Measurements from ENCODE around the gene ABCG1. TPM values are rescaled to one million over a fixed set of nuclear protein-coding genes. Genes with fewer than 3 reads are reported as not detected.

ABCG1 gene
- total RNA-seq, 1 experiment from 2014 or later = not detected

DNA sequence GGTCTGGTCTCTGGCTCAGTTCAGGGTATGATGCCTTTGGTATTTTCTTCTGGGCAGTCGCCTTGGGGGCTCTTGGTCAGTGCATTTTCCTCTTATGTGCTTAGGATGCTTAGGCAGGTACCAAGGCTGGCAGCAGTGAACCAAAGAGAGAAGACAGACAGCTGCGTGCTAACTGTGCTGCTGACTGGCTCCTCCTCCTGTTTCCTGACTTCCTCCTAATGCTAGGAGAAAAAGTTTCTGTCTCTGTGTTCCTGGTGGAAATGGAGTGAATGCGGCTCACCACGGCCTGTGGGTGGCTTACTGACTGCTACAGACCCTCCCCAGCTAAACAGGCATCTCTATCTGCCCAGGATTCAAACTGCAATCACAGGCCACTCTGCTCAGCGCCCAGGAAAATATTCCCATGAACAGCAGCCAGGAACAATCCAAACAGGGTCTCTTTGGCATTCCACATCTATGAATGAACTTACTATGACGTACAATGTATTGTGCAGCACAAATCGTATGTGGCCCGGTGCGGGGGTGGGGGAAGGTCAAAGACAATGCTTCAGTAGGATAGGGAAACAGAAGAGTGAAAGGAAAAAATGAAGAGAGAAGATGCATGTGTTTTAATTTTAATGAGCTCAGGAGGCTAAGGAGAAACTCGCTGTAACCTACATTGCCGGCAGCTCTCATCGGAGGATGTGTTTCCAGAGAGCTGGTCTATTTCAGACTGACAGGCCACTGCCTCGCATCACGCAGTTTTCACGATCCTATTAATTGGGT, 2.8 kb downstream of the ABCG1 start:
- Mint-ChIP-seq H3K36me3 (ENCODE audit: insufficient read depth, unreplicated experiment) (no peaks in the 10 kb centered on the region), H3K4me3 (ENCODE audit: unreplicated experiment) (no peak overlapping the region), H3K9me3 (ENCODE audit: unreplicated experiment) (no peaks in the 10 kb centered on the region), H3K27me3 (ENCODE audit: insufficient read depth, unreplicated experiment) (peaks cover 24% of the 10 kb centered on the region), H3K27ac (ENCODE audit: unreplicated experiment) (no peak overlapping the region), H3K4me1 (ENCODE audit: low read depth, unreplicated experiment) (peaks cover 6% of the 10 kb centered on the region)
- ChIA-PET CTCF (no interaction called here), POLR2A (no interaction called here)
- Histone ChIP-seq H3K27me3 (replicated peaks; ENCODE audit: control insufficient read depth, insufficient read depth, low read length) (no peaks in the 10 kb centered on the region; the same call in 1 of the 2 replicates), H3K4me1 (no peaks in the 10 kb centered on the region), H3K9me3 (no peaks in the 10 kb centered on the region), H3K4me3 (ENCODE audit: low read depth, low read length) (no peak overlapping the region), H3K36me3 (ENCODE audit: control insufficient read depth, insufficient read depth, low read length) (no peaks in the 10 kb centered on the region)
- DNase-seq = no peak
- no TSS peak for BruUV-seq (replicated peaks)
- intact Hi-C loops (cut with micrococcal nuclease; ENCODE audit: unreplicated experiment) = no loop called here
- TF ChIP-seq, protein P1, sequence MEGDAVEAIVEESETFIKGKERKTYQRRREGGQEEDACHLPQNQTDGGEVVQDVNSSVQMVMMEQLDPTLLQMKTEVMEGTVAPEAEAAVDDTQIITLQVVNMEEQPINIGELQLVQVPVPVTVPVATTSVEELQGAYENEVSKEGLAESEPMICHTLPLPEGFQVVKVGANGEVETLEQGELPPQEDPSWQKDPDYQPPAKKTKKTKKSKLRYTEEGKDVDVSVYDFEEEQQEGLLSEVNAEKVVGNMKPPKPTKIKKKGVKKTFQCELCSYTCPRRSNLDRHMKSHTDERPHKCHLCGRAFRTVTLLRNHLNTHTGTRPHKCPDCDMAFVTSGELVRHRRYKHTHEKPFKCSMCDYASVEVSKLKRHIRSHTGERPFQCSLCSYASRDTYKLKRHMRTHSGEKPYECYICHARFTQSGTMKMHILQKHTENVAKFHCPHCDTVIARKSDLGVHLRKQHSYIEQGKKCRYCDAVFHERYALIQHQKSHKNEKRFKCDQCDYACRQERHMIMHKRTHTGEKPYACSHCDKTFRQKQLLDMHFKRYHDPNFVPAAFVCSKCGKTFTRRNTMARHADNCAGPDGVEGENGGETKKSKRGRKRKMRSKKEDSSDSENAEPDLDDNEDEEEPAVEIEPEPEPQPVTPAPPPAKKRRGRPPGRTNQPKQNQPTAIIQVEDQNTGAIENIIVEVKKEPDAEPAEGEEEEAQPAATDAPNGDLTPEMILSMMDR (IDR thresholded peaks at IDR 0.05; ENCODE audit: insufficient read depth in 1 of 2, low read depth in 1 of 2, low read length in 1 of 2, severe bottlenecking in 1 of 2, unreplicated experiment in 1 of 2) = no peak

GRCh38 chr21:42222386-42222785, 3.4 kb downstream of the ABCG1 start:
- Histone ChIP-seq H3K9me3 (no peaks in the 10 kb centered on the region), H3K27me3 (replicated peaks; ENCODE audit: control insufficient read depth, insufficient read depth, low read length) (no peaks in the 10 kb centered on the region; the same call in 1 of the 2 replicates), H3K4me1 (no peaks in the 10 kb centered on the region), H3K4me3 (ENCODE audit: low read depth, low read length) (no peak overlapping the region), H3K36me3 (ENCODE audit: control insufficient read depth, insufficient read depth, low read length) (no peaks in the 10 kb centered on the region)
- H3K36me3 Mint-ChIP-seq (ENCODE audit: insufficient read depth, unreplicated experiment) = no peaks in the 10 kb centered on the region
- H3K4me3 Mint-ChIP-seq (ENCODE audit: unreplicated experiment) = no peak overlapping the region
- intact Hi-C loops (cut with micrococcal nuclease; ENCODE audit: unreplicated experiment) = no loop called here
- no peaks in the 10 kb centered on the region for H3K9me3 Mint-ChIP-seq (ENCODE audit: unreplicated experiment)
- ChIA-PET POLR2A (no interaction called here), CTCF (no interaction called here)
- no TSS peak for BruUV-seq (replicated peaks)
- H3K4me1 Mint-ChIP-seq (ENCODE audit: low read depth, unreplicated experiment) = peaks cover 6% of the 10 kb centered on the region
- peaks cover 22% of the 10 kb centered on the region for H3K27me3 Mint-ChIP-seq (ENCODE audit: insufficient read depth, unreplicated experiment)
- TF ChIP-seq, protein P1 (IDR thresholded peaks at IDR 0.05; ENCODE audit: insufficient read depth in 1 of 2, low read depth in 1 of 2, low read length in 1 of 2, severe bottlenecking in 1 of 2, unreplicated experiment in 1 of 2) = no peak
- DNase-seq = no peak
- no peak overlapping the region for H3K27ac Mint-ChIP-seq (ENCODE audit: unreplicated experiment)

GRCh38 chr21:42222821-42223390, 4.0 kb downstream of the ABCG1 start:
- peaks cover 21% of the 10 kb centered on the region for H3K27me3 Mint-ChIP-seq (ENCODE audit: insufficient read depth, unreplicated experiment)
- H3K4me3 Mint-ChIP-seq (ENCODE audit: unreplicated experiment) = no peak overlapping the region
- Histone ChIP-seq H3K27me3 (replicated peaks; ENCODE audit: control insufficient read depth, insufficient read depth, low read length) (no peaks in the 10 kb centered on the region; the same call in 1 of the 2 replicates), H3K4me3 (ENCODE audit: low read depth, low read length) (no peak overlapping the region), H3K4me1 (no peaks in the 10 kb centered on the region), H3K36me3 (ENCODE audit: control insufficient read depth, insufficient read depth, low read length) (no peaks in the 10 kb centered on the region), H3K9me3 (no peaks in the 10 kb centered on the region)
- ChIA-PET POLR2A (no interaction called here), CTCF (no interaction called here)
- H3K27ac Mint-ChIP-seq (ENCODE audit: unreplicated experiment) = no peak overlapping the region
- no TSS peak for BruUV-seq (replicated peaks)
- peaks cover 6% of the 10 kb centered on the region for H3K4me1 Mint-ChIP-seq (ENCODE audit: low read depth, unreplicated experiment)
- H3K9me3 Mint-ChIP-seq (ENCODE audit: unreplicated experiment) = no peaks in the 10 kb centered on the region
- intact Hi-C loops (cut with micrococcal nuclease; ENCODE audit: unreplicated experiment) = no loop called here
- TF ChIP-seq, protein P1 (IDR thresholded peaks at IDR 0.05; ENCODE audit: insufficient read depth in 1 of 2, low read depth in 1 of 2, low read length in 1 of 2, severe bottlenecking in 1 of 2, unreplicated experiment in 1 of 2) = no peak
- no peaks in the 10 kb centered on the region for H3K36me3 Mint-ChIP-seq (ENCODE audit: insufficient read depth, unreplicated experiment)
- DNase-seq = no peak

Data from Caco-2 (cell line).